ENCODE data around the gene ANKRD17.

The ANKRD17 gene

DNA sequence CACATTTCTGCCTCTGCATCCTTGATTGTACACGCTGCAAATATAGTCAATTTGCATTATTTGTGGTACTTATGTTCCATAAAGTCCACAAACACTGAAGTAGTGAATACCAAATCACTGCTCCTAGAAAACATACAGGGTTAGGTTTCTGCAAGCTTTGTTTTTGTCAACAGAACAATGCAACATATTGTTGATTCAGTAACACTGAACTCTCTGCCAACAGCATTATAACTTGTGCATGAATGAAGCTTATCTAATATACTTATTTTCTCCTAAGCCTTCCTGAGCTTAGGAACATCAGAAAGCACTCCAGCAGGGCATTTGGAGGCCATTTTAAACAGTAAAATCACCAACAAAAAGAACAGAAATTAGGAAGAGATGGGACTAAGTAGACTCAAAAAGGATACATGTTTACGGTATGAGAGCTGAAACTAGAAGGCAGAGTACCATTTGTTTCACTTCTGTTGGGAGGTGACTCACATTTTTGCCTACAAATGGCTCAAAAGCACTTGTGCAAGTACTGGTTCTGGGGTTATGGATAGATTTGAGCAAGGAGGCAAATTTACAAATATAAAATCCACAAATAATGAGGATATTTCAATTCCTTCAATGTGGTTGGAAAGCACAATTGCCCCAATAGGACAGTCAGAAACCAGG is 203.2 kb downstream of the ANKRD17 start:
- peak; percentile 50 for FAIRE-seq
- no peak for DNase-seq (ENCODE audit: insufficient read length, low spot score)

DNA sequence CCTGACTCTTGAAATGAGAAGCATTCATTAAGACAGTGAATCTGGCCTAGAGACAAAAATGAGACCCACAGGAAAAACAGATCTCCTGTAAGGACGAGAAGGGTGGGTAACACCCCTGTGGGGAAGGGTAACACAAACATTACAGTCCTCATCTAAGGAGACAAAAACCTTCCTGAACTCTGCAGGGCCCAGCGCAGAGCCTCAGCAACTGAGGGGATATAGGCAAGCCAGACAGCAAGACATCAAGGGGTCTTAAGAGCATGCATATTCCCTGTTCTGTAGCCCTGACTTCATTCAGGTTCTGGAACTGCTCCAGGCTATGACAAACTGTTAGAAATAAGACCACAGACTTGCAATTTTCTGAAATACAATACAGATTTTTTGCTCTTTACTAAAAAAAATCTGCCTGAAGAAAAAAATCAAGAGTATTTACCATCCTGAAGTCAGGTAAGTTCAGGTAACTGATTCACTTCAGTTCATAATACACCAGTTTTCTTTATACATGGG is 204.6 kb downstream of the ANKRD17 start:
- FAIRE-seq = no peak
- no peak for DNase-seq (ENCODE audit: insufficient read length, low spot score)
- TF ChIP-seq POLR2AphosphoS5 (IDR thresholded peaks at IDR 0.05; ENCODE audit: low read depth, low read length) = no peak
- TF ChIP-seq POLR2A (IDR thresholded peaks at IDR 0.05; ENCODE audit: low read depth, low read length) = no peak
- TF ChIP-seq PAX5 (IDR thresholded peaks at IDR 0.05; ENCODE audit: insufficient read depth, low read length, severe bottlenecking) = no peak
- no peak for TF ChIP-seq TAF1 (IDR thresholded peaks at IDR 0.05; ENCODE audit: low read depth, low read length)

More for the DNA sequence above, 203.2 kb downstream of the ANKRD17 start:
- TF ChIP-seq SPI1 (IDR thresholded peaks at IDR 0.05; ENCODE audit: low read depth, low read length) (peak; percentile 74), POLR2A (IDR thresholded peaks at IDR 0.05; ENCODE audit: low read depth, low read length) (no peak)

DNA sequence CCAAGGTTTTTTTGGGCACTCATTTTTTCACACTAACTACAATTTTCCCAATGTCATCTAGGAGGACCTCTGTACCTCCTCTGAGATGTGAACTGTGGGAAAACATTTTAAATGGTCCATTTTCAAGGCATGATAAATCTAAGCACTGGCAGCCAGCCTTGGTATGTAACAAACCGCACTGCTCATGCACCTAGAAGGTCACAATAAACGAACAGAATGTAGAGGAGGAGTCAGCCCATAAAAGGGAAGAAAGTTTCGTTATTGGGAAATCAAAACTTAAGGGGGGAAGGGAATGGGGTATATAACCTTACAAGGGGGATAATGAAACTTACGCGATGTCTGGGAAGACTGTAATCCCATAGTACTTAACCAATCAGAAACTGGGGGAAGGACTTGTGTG is 205.5 kb downstream of the ANKRD17 start:
- FAIRE-seq = no peak

DNA sequence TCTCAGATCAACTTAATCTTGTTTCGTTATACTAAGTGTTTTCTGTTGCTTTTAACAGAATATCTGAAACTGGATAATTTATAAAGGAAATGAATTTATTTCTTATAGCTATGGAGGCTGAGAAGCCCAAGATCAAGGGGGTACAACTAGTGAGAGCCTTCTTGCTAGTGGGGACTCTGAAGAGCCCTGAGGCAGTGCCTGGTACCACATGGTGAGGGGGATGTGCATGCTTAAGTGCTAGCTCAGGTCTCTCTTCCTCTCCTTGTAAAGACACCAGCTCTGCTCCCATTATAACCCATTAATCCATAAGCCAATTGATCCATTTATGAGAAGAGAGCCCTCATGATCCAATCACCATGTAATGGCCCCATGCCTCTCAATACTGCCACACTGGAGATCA is 207.0 kb downstream of the ANKRD17 start:
- DNase-seq (ENCODE audit: insufficient read length, low spot score) (no peak), FAIRE-seq (no peak)
- TF ChIP-seq PAX5 (IDR thresholded peaks at IDR 0.05; ENCODE audit: insufficient read depth, low read length, severe bottlenecking) (no peak), POLR2A (IDR thresholded peaks at IDR 0.05; ENCODE audit: low read depth, low read length) (no peak), TAF1 (IDR thresholded peaks at IDR 0.05; ENCODE audit: low read depth, low read length) (no peak), POLR2AphosphoS5 (IDR thresholded peaks at IDR 0.05; ENCODE audit: low read depth, low read length) (no peak), SPI1 (IDR thresholded peaks at IDR 0.05; ENCODE audit: low read depth, low read length) (no peak), POU2F2 (IDR thresholded peaks at IDR 0.05; ENCODE audit: low read depth, low read length) (no peak)

More for the DNA sequence above, 205.5 kb downstream of the ANKRD17 start:
- no peak for DNase-seq (ENCODE audit: insufficient read length, low spot score)
- no peak for TF ChIP-seq SPI1 (IDR thresholded peaks at IDR 0.05; ENCODE audit: low read depth, low read length)

DNA sequence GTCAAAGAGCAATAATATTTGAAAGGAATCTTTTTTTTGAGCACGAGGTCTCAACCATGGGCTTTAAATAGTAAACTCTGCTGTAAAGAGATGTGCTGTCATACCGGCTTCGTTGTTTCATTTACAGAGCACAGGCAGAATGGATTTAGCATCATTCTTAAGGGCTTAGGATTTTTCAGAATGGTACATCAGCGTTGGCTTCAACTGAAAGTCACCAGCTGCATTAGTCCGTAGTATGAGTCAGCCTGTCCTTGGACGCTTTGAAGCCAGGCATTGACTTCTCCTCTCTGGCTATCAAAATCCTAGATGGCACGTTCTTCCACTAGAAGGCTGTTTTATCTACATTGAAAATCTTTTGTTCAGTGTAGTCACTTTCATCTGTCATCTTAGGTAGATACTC is 212.7 kb downstream of the ANKRD17 start:
- DNase-seq (ENCODE audit: insufficient read length, low spot score) (no peak), FAIRE-seq (no peak)
- no peak for TF ChIP-seq POLR2AphosphoS5 (IDR thresholded peaks at IDR 0.05; ENCODE audit: low read depth, low read length)
- TF ChIP-seq PAX5 (IDR thresholded peaks at IDR 0.05; ENCODE audit: insufficient read depth, low read length, severe bottlenecking) = no peak
- TF ChIP-seq POLR2A (IDR thresholded peaks at IDR 0.05; ENCODE audit: low read depth, low read length) = no peak
- TF ChIP-seq TAF1 (IDR thresholded peaks at IDR 0.05; ENCODE audit: low read depth, low read length) = no peak
- no peak for TF ChIP-seq POU2F2 (IDR thresholded peaks at IDR 0.05; ENCODE audit: low read depth, low read length)
- no peak for TF ChIP-seq SPI1 (IDR thresholded peaks at IDR 0.05; ENCODE audit: low read depth, low read length)

DNA sequence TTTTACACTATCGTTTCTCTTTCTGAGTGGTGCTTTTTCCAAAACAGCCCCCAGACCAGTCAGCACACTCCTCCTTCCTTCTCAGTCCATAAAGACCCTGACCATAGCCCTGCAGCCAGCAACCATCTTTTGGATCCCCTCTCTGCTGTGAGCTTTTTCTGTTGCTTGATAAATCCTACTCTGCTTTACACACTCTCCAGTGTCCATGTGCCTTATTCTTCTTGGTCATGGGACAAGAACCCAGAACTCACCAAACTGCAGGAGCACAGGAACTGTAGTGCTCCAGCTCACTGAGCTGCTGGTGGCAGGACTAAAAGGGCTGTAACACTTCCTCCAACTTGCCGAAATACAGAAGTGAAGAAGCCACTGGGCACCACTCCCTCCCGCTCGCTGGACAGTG is 221.5 kb downstream of the ANKRD17 start:
- TF ChIP-seq SPI1 (IDR thresholded peaks at IDR 0.05; ENCODE audit: low read depth, low read length) (no peak), TAF1 (IDR thresholded peaks at IDR 0.05; ENCODE audit: low read depth, low read length) (no peak), POLR2A (IDR thresholded peaks at IDR 0.05; ENCODE audit: low read depth, low read length) (no peak), POU2F2 (IDR thresholded peaks at IDR 0.05; ENCODE audit: low read depth, low read length) (no peak), PAX5 (IDR thresholded peaks at IDR 0.05; ENCODE audit: insufficient read depth, low read length, severe bottlenecking) (no peak), POLR2AphosphoS5 (IDR thresholded peaks at IDR 0.05; ENCODE audit: low read depth, low read length) (no peak)

DNA sequence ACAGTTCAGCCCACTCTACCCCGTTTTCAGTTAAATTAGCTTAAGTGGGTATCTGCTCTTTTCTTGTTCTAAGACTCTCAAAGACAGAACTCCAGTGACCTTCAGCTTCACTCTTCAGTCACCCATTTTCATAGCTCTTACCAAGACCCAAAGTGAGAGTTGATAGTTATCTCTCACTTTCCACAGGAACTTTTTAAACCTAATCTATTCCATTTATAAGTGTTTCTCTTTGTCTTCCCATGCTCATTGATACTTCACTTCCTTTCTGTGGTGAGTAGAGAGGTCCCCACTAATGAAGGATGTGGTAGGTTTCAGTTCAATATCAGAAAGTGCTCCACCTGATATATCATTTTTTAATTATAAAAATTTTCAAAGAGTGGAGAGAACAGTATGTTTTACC is 222.5 kb downstream of the ANKRD17 start:
- TF ChIP-seq PAX5 (IDR thresholded peaks at IDR 0.05; ENCODE audit: insufficient read depth, low read length, severe bottlenecking) (no peak), TAF1 (IDR thresholded peaks at IDR 0.05; ENCODE audit: low read depth, low read length) (no peak), SPI1 (IDR thresholded peaks at IDR 0.05; ENCODE audit: low read depth, low read length) (peak; percentile 53)
- no peak for FAIRE-seq
- DNase-seq (ENCODE audit: insufficient read length, low spot score) = no peak

More for the DNA sequence above, 221.5 kb downstream of the ANKRD17 start:
- DNase-seq (ENCODE audit: insufficient read length, low spot score) (no peak), FAIRE-seq (no peak)

DNA sequence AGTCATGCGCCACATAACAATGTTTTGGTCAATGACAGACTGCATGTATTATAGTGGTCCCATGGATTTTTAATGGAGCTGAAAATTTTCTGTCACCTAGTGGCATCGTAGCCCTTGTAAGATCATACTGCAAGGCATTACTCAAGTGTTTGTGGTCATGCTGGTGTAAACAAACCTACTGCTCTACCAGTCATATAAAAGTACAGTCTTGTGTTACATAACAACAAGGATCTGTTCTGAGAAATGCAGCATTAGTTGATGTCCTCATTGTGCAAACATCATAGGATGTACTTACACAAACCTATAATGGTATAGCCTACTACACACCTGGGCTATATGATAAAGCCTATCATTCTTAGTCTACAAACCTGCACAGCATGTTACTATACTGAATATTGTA is 223.7 kb downstream of the ANKRD17 start:
- DNase-seq (ENCODE audit: insufficient read length, low spot score) = no peak
- TF ChIP-seq POU2F2 (IDR thresholded peaks at IDR 0.05; ENCODE audit: low read depth, low read length) = no peak
- TF ChIP-seq SPI1 (IDR thresholded peaks at IDR 0.05; ENCODE audit: low read depth, low read length) = no peak
- TF ChIP-seq PAX5 (IDR thresholded peaks at IDR 0.05; ENCODE audit: insufficient read depth, low read length, severe bottlenecking) = no peak
- no peak for TF ChIP-seq TAF1 (IDR thresholded peaks at IDR 0.05; ENCODE audit: low read depth, low read length)
- TF ChIP-seq POLR2A (IDR thresholded peaks at IDR 0.05; ENCODE audit: low read depth, low read length) = no peak
- no peak for TF ChIP-seq POLR2AphosphoS5 (IDR thresholded peaks at IDR 0.05; ENCODE audit: low read depth, low read length)
- FAIRE-seq = peak; percentile 74

DNA sequence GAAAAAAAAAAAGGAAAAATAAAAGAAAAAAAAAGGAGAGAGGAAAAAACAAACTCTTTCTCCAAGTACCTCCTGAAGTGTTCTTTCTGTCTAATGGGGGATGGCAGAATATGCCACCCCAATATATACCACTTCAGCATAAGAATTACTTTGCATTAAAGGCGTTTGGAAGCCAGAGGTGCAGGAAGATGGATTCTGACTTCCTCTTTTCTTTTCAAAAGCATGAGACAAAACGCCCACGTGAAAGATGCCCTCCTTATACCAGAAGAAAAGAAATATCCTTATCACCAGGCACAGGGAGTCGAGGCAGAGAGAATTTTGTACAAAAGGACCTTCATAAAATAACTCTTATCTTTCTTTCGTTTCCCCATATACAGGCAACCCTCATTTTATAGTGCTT is 230.0 kb downstream of the ANKRD17 start:
- FAIRE-seq (no peak), DNase-seq (ENCODE audit: insufficient read length, low spot score) (no peak)
- TF ChIP-seq SPI1 (IDR thresholded peaks at IDR 0.05; ENCODE audit: low read depth, low read length) (peak; percentile 80), TAF1 (IDR thresholded peaks at IDR 0.05; ENCODE audit: low read depth, low read length) (no peak), POLR2A (IDR thresholded peaks at IDR 0.05; ENCODE audit: low read depth, low read length) (no peak)
